WTC11 (cell line): Measurements from ENCODE around the gene WSB1. TPM values are rescaled to one million over a fixed set of nuclear protein-coding genes. Genes with fewer than 3 reads are reported as not detected.

Source experiments
- ATAC-seq: fragments of 200-7000 bp; cut with Tn5 transposase; 2 replicates; pipeline ENCODE4 v1.10.0; 2021; ENCODE audit warnings: mild to moderate bottlenecking, moderate library complexity
- CTCF ChIA-PET: fragments of 300-600 bp; sonication (Branson Sonifier 250); formaldehyde crosslinking; loops from one replicate; lab custom pipeline; 2021; ENCODE audit warnings: antibody characterized with exemption; lab: Charles Lee
- POLR2A ChIA-PET: fragments of 350-600 bp; sonication (Branson Sonifier 250); formaldehyde crosslinking; loops from one replicate; lab custom pipeline; 2021; ENCODE audit warnings: antibody characterized with exemption; lab: Charles Lee
- DNase-seq: peaks from one replicate; pipeline ENCODE4 v3.0.0; 2021; ENCODE audit warnings: low spot score
- H3K27ac Mint-ChIP-seq: 2 replicates; pipeline ENCODE4 v1.8.0; 2021; ENCODE audit warnings: mixed read lengths
- H3K27me3 Mint-ChIP-seq: 2 replicates; pipeline ENCODE4 v1.8.0; 2021; ENCODE audit warnings: low read depth, mild to moderate bottlenecking, moderate library complexity, mixed read lengths
- H3K36me3 Mint-ChIP-seq: 2 replicates; pipeline ENCODE4 v1.8.0; 2021; ENCODE audit warnings: mixed read lengths
- H3K4me1 Mint-ChIP-seq: 2 replicates; pipeline ENCODE4 v1.8.0; 2022; ENCODE audit warnings: mixed read lengths
- H3K4me3 Mint-ChIP-seq: 2 replicates; pipeline ENCODE4 v1.8.0; 2021; ENCODE audit warnings: mild to moderate bottlenecking, moderate library complexity, mixed read lengths
- H3K9me3 Mint-ChIP-seq: 2 replicates; pipeline ENCODE4 v1.8.0; 2021; ENCODE audit warnings: mixed read lengths
- AFF4 ChIP-seq: sonication (generic); formaldehyde crosslinking; IDR thresholded peaks from 2 replicates; pipeline ENCODE4 v1.8.1; 2023; ENCODE audit warnings: mild to moderate bottlenecking, missing genetic modification reagents, borderline replicate concordance
- ARID4B ChIP-seq: sonication (generic); formaldehyde crosslinking; IDR thresholded peaks from 2 replicates; pipeline ENCODE4 v1.8.0; 2023; ENCODE audit warnings: missing genetic modification reagents, mild to moderate bottlenecking, borderline replicate concordance
- ATF2 ChIP-seq: sonication (generic); formaldehyde crosslinking; IDR thresholded peaks from 2 replicates; pipeline ENCODE4 v1.8.1; 2022; ENCODE audit warnings: low read depth, missing genetic modification reagents, borderline replicate concordance
- CBFB ChIP-seq: sonication (generic); formaldehyde crosslinking; IDR thresholded peaks from 2 replicates; pipeline ENCODE4 v1.8.1; 2022; ENCODE audit warnings: mild to moderate bottlenecking, low read depth, missing genetic modification reagents
- E2F1 ChIP-seq: sonication (generic); formaldehyde crosslinking; IDR thresholded peaks from 2 replicates; pipeline ENCODE4 v1.8.0; 2022; ENCODE audit warnings: mild to moderate bottlenecking, missing genetic modification reagents
- GTF2I ChIP-seq: fragments of 250-450 bp; sonication (Bioruptor Pico); conservative IDR thresholded peaks from 2 replicates; pipeline ENCODE4 v1.4.0; 2021; ENCODE audit warnings: mild to moderate bottlenecking
- HMGXB4 ChIP-seq: sonication (generic); formaldehyde crosslinking; IDR thresholded peaks from 2 replicates; pipeline ENCODE4 v1.8.1; 2023; ENCODE audit warnings: mild to moderate bottlenecking, moderate library complexity, missing genetic modification reagents
- IRF2 ChIP-seq: sonication (generic); formaldehyde crosslinking; IDR thresholded peaks from 2 replicates; pipeline ENCODE4 v1.8.0; 2022; ENCODE audit warnings: low read depth, missing genetic modification reagents, borderline replicate concordance
- MXD4 ChIP-seq: fragments of 250-450 bp; sonication (Bioruptor Pico); IDR thresholded peaks from 2 replicates; pipeline ENCODE4 v1.8.0; 2021; ENCODE audit warnings: mild to moderate bottlenecking, moderate library complexity, borderline replicate concordance
- SP1 ChIP-seq: sonication (generic); formaldehyde crosslinking; conservative IDR thresholded peaks from 2 replicates; pipeline ENCODE4 v1.8.1; 2022; ENCODE audit warnings: missing genetic modification reagents
- TCF7 ChIP-seq: sonication (generic); formaldehyde crosslinking; IDR thresholded peaks from 2 replicates; pipeline ENCODE4 v1.8.0; 2022; ENCODE audit warnings: mild to moderate bottlenecking, low read depth, missing genetic modification reagents, moderate library complexity
- ZNF138 ChIP-seq: sonication (generic); formaldehyde crosslinking; conservative IDR thresholded peaks from 2 replicates; pipeline ENCODE4 v1.8.1; 2022; ENCODE audit warnings: mild to moderate bottlenecking, moderate library complexity, missing genetic modification reagents
- ZNF317 ChIP-seq: sonication (generic); formaldehyde crosslinking; IDR thresholded peaks from 2 replicates; pipeline ENCODE4 v1.8.1; 2023; ENCODE audit warnings: low read depth, mild to moderate bottlenecking, moderate library complexity, missing genetic modification reagents, borderline replicate concordance
- ZNF396 ChIP-seq: fragments of 250-450 bp; sonication (Bioruptor Pico); IDR thresholded peaks from 2 replicates; pipeline ENCODE4 v1.8.0; 2021; ENCODE audit warnings: mild to moderate bottlenecking, moderate library complexity, borderline replicate concordance
- ZNF671 ChIP-seq: fragments of 250-450 bp; sonication (Bioruptor Pico); IDR thresholded peaks from 2 replicates; pipeline ENCODE4 v1.8.0; 2021; ENCODE audit warnings: mild to moderate bottlenecking
- total RNA-seq: library from RNA; stranded (reverse); gene quantifications from 3 replicates; pipeline ENCODE4 v1.2.3, GENCODE V29; 2021

Gene WSB1
- total RNA-seq, 1 experiment from 2014 or later, result 167 TPM

- POLR2A ChIA-PET, result interaction anchor here (0.6 kb wide), 1 partner anchor 44 kb away, joined by 3 read pairs; no protein-coding TSS in a partner anchor
- Mint-ChIP-seq H3K4me3 (no peak overlapping the region), H3K4me1 (peaks cover 71% of the 10 kb centered on the region), H3K27me3 (no peaks in the 10 kb centered on the region), H3K27ac (no peak overlapping the region), H3K9me3 (no peaks in the 10 kb centered on the region), H3K36me3 (no peaks in the 10 kb centered on the region)
- CTCF ChIA-PET, result interaction anchor here (0.6 to 2.3 kb wide), 3 partner anchors 11 to 103 kb away, joined by 3 to 6 read pairs (median 3); no protein-coding TSS in a partner anchor
- ATAC-seq, result no peak
- TF ChIP-seq ZNF671 (CRISPR knock-in tag) (no peak), ARID4B (CRISPR knock-in tag) (no peak), E2F1 (CRISPR knock-in tag) (no peak), ZNF138 (CRISPR knock-in tag) (no peak), ATF2 (CRISPR knock-in tag) (no peak), GTF2I (CRISPR knock-in tag) (no peak), CBFB (CRISPR knock-in tag) (no peak), AFF4 (CRISPR knock-in tag) (no peak), MXD4 (CRISPR knock-in tag) (no peak), SP1 (CRISPR knock-in tag) (no peak), IRF2 (CRISPR knock-in tag) (no peak), HMGXB4 (CRISPR knock-in tag) (no peak), ZNF317 (CRISPR knock-in tag) (no peak), TCF7 (no peak), ZNF396 (CRISPR knock-in tag) (no peak)
- no peak for DNase-seq
These were observed 46.1 kb downstream of the WSB1 start for GRCh38 chr17:27339836-27340550.
